PC-9 (cell line): Measurements from ENCODE around the gene ZFAND3. TPM values are rescaled to one million over a fixed set of nuclear protein-coding genes. Genes with fewer than 3 reads are reported as not detected.

Source experiments
- BruUV-seq: library from RNA; stranded (reverse); fragments of 400-500 nt; replicated peaks from 2 replicates; lab custom pipeline; 2021; lab: Mats Ljungman, UMichigan
- CTCF ChIA-PET: fragments of 300-600 bp; sonication (Branson Sonifier 250); formaldehyde crosslinking; loops from one replicate; lab custom pipeline; 2022; ENCODE audit warnings: antibody characterized with exemption; lab: Charles Lee
- POLR2A ChIA-PET: fragments of 300-600 bp; sonication (Branson Sonifier 250); formaldehyde crosslinking; loops from one replicate; lab custom pipeline; 2022; ENCODE audit warnings: antibody characterized with exemption; ENCODE audit not compliant: unreplicated experiment; lab: Charles Lee
- DNase-seq, 2 experiments: peaks; one replicate each; pipeline versions ENCODE4 v3.0.0 to v3.0.0-alpha.2; 2015 to 2022; ENCODE audit warnings: mixed read lengths in 1 of 2
- H2AFZ ChIP-seq: fragments of 200-600 bp; sonication (generic); 2 replicates; pipeline ENCODE4 v1.8.1; 2017; ENCODE audit warnings: antibody characterized with exemption
- H3F3A ChIP-seq: fragments of 200-600 bp; sonication (generic); 2 replicates; pipeline ENCODE4 v1.8.1; 2017; ENCODE audit warnings: antibody characterized with exemption, mild to moderate bottlenecking, low read depth; ENCODE audit not compliant: insufficient read depth
- H3K27ac ChIP-seq: fragments of 200-600 bp; sonication (generic); 2 replicates; pipeline ENCODE4 v1.6.1; 2016; ENCODE audit warnings: mixed run types
- H3K27me3 ChIP-seq: fragments of 200-600 bp; sonication (generic); 2 replicates; pipeline ENCODE4 v1.6.1; 2016; ENCODE audit warnings: low read depth, mixed run types; ENCODE audit not compliant: insufficient read depth
- H3K36me3 ChIP-seq: fragments of 200-600 bp; sonication (generic); 2 replicates; pipeline ENCODE4 v1.6.1; 2016; ENCODE audit warnings: low read depth, mixed run types
- H3K4me1 ChIP-seq: fragments of 200-600 bp; sonication (generic); replicated peaks from 2 replicates; pipeline ENCODE4 v1.6.1; 2016; ENCODE audit warnings: mixed run types; ENCODE audit not compliant: insufficient read depth
- H3K4me2 ChIP-seq: fragments of 200-600 bp; sonication (generic); 2 replicates; pipeline ENCODE4 v1.6.1; 2017; ENCODE audit warnings: mixed run types
- H3K4me3 ChIP-seq: fragments of 200-600 bp; sonication (generic); 2 replicates; pipeline ENCODE4 v1.6.1; 2016; ENCODE audit warnings: mixed run types
- H3K79me2 ChIP-seq: fragments of 200-600 bp; sonication (generic); 2 replicates; pipeline ENCODE4 v1.6.1; 2017; ENCODE audit warnings: low read depth, mixed run types
- H3K9me2 ChIP-seq: fragments of 200-600 bp; sonication (generic); 2 replicates; pipeline ENCODE4 v1.8.1; 2017; ENCODE audit warnings: mild to moderate bottlenecking; ENCODE audit not compliant: insufficient read depth
- H3K9me3 ChIP-seq: fragments of 200-600 bp; sonication (generic); 2 replicates; pipeline ENCODE4 v1.8.1; 2016; ENCODE audit warnings: low read depth; ENCODE audit not compliant: insufficient read depth
- H4K20me1 ChIP-seq: fragments of 200-600 bp; sonication (generic); 2 replicates; pipeline ENCODE4 v1.8.1; 2017; ENCODE audit not compliant: insufficient read depth
- CTCF ChIP-seq: fragments of 200-600 bp; sonication (generic); conservative IDR thresholded peaks from 2 replicates; pipeline ENCODE4 v1.6.1; 2017; ENCODE audit warnings: mixed run types, antibody characterized with exemption, mild to moderate bottlenecking, moderate library complexity
- EZH2 ChIP-seq: fragments of 200-600 bp; sonication (generic); IDR thresholded peaks from 2 replicates; pipeline ENCODE4 v1.8.0; 2017; ENCODE audit warnings: antibody characterized with exemption, low read depth
- intact Hi-C: fragments of 100-400 bp; cut with micrococcal nuclease; formaldehyde crosslinking; loops from one replicate; pipeline ENCODE4 v1.10.0; 2022; ENCODE audit not compliant: unreplicated experiment
- total RNA-seq: library from RNA; stranded (reverse); gene quantifications from 2 replicates; pipeline ENCODE4 v1.2.3, GENCODE V29; 2021

Gene ZFAND3
- total RNA-seq, 1 experiment from 2014 or later = 46.8 TPM

GRCh38 chr6:38149531-38149930 is 330.0 kb downstream of the ZFAND3 start:
- TF ChIP-seq EZH2 (no peak), CTCF (no peak)
- Histone ChIP-seq H3K36me3 (no peaks in the 10 kb centered on the region), H3K9me2 (no peaks in the 10 kb centered on the region), H3F3A (no peaks in the 10 kb centered on the region), H3K4me3 (no peak overlapping the region), H3K4me1 (no peaks in the 10 kb centered on the region), H3K79me2 (peaks cover 4% of the 10 kb centered on the region; the same call in 1 of the 2 replicates), H3K4me2 (no peak overlapping the region), H3K9me3 (no peaks in the 10 kb centered on the region), H3K27me3 (no peaks in the 10 kb centered on the region), H2AFZ (no peak overlapping the region), H3K27ac (no peak overlapping the region), H4K20me1 (peaks cover 22% of the 10 kb centered on the region)
- intact Hi-C loops = no loop called here
- BruUV-seq = no TSS peak
- DNase-seq = no peak
- ChIA-PET POLR2A (no interaction called here), CTCF (no interaction called here)

- POLR2A ChIA-PET = no interaction called here
- DNase-seq = no peak
- peaks cover 4% of the 10 kb centered on the region; the same call in 1 of the 2 replicates for H3K79me2 ChIP-seq
- no peaks in the 10 kb centered on the region for H3K9me2 ChIP-seq
- H3K27me3 ChIP-seq = no peaks in the 10 kb centered on the region
- BruUV-seq = no TSS peak
- no peaks in the 10 kb centered on the region for H3K36me3 ChIP-seq
- no peak overlapping the region for H3K27ac ChIP-seq
- no peak overlapping the region for H3K4me2 ChIP-seq
- no peak overlapping the region for H3K4me3 ChIP-seq
- CTCF ChIA-PET = no interaction called here
- TF ChIP-seq CTCF = no peak
- TF ChIP-seq EZH2 = no peak
- H2AFZ ChIP-seq = no peak overlapping the region
- peaks cover 20% of the 10 kb centered on the region for H4K20me1 ChIP-seq
- no peaks in the 10 kb centered on the region for H3K9me3 ChIP-seq
- intact Hi-C loops = no loop called here
- H3F3A ChIP-seq = no peaks in the 10 kb centered on the region
- no peaks in the 10 kb centered on the region for H3K4me1 ChIP-seq
Observed at GRCh38 chr6:38150021-38150420, 330.5 kb downstream of the ZFAND3 start.

- POLR2A ChIA-PET = no interaction called here
- DNase-seq = no peak
- no peak overlapping the region for H3K4me2 ChIP-seq
- no peak for TF ChIP-seq CTCF
- TF ChIP-seq EZH2 = no peak
- intact Hi-C loops = no loop called here
- BruUV-seq = no TSS peak
- peaks cover 3% of the 10 kb centered on the region; the same call in 1 of the 2 replicates for H3K79me2 ChIP-seq
- H3K4me3 ChIP-seq = no peak overlapping the region
- H3K36me3 ChIP-seq = no peaks in the 10 kb centered on the region
- no peaks in the 10 kb centered on the region for H3F3A ChIP-seq
- CTCF ChIA-PET = no interaction called here
- H4K20me1 ChIP-seq = peaks cover 17% of the 10 kb centered on the region
- H3K9me3 ChIP-seq = no peaks in the 10 kb centered on the region
- H3K27ac ChIP-seq = no peak overlapping the region
- H2AFZ ChIP-seq = no peak overlapping the region
- H3K27me3 ChIP-seq = no peaks in the 10 kb centered on the region
- no peaks in the 10 kb centered on the region for H3K4me1 ChIP-seq
- H3K9me2 ChIP-seq = no peaks in the 10 kb centered on the region
Observed at GRCh38 chr6:38150681-38151296, 331.3 kb downstream of the ZFAND3 start.
